HG02884 (cell line): ENCODE measurements around the gene DNASE2.

Source experiments
- ATAC-seq: cut with Tn5 transposase; IDR thresholded peaks from one replicate; pipeline ENCODE4 v1.9.1; 2021; ENCODE audit warnings: mild to moderate bottlenecking, moderate library complexity; ENCODE audit not compliant: unreplicated experiment

DNASE2 gene

GRCh38 chr19:12836529-12836863 lies 44.8 kb downstream of the DNASE2 start:
- ATAC-seq: no peak

- no peak for ATAC-seq
Observed at GRCh38 chr19:12834976-12835757, 46.1 kb downstream of the DNASE2 start.

GRCh38 chr19:12834566-12834943 lies 46.7 kb downstream of the DNASE2 start, which contains the start of gene RTBDN:
RTBDN (minus strand) TSS chr19:12834579; CDS start chr19:12829979, 4,600 bp downstream.
- no peak for ATAC-seq

- ATAC-seq: no peak
Observed at GRCh38 chr19:12833738-12834565, 47.3 kb downstream of the DNASE2 start.

GRCh38 chr19:12833418-12833737 lies 47.9 kb downstream of the DNASE2 start:
- ATAC-seq: no peak

- no peak for ATAC-seq
Observed at GRCh38 chr19:12828494-12828893, 52.8 kb downstream of the DNASE2 start.

- no peak for ATAC-seq
Observed at GRCh38 chr19:12825254-12826131, 55.8 kb downstream of the DNASE2 start.
